ENCODE results near the gene DDTL.

Gene DDTL

DNA sequence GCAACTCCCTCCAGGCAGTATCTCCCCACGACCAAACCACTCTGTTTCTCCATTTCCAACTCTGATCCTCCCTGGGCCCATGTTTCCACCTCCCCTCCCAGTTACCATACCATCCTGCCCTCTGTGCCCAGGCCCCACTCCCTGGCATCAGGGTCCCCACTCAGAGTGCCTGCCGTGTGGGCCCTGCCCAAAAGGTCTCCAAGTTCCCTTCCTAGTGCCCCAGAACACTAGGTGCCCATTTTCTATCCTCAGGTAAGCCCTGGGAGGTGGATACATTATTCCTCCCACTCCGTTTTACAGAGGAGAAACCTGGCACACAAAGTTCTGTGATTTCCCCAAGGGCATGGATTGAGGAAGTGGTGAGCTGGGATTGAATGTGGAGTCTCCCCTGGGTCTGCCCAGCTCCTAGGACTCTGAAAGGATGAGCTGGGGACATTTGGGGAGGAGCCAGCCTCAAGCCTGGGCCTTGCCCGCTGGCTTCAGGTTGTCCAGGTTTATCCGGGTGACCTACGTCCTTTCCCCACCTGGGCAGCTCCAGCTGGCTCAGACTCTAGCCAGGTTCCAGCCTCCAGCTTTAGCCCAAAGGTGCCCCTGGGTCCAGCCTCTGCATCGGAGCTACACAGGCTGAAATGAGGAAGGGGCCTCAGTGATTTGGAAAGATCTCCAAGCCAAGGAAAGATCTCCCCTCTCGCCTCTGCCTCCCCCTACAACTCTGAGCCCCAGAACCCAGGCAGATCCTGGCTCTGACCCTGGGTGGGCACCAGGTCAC is 40.7 kb downstream of the DDTL start:
- no peak for DNase-seq

DNA sequence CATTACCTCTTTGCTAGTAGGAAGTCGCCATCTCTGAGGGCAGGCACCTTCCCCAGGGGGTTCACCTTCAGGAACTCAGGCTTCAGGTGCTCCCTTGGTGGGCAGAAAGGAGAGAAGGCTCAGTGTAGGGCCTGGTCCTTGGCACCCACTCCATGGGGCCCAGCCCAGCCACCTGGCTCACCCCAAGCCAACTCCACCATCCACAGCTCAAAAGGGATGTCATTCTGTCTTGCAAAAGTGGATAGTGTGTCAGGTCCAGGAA is 41.3 kb downstream of the DDTL start:
- no peak for DNase-seq

DNA sequence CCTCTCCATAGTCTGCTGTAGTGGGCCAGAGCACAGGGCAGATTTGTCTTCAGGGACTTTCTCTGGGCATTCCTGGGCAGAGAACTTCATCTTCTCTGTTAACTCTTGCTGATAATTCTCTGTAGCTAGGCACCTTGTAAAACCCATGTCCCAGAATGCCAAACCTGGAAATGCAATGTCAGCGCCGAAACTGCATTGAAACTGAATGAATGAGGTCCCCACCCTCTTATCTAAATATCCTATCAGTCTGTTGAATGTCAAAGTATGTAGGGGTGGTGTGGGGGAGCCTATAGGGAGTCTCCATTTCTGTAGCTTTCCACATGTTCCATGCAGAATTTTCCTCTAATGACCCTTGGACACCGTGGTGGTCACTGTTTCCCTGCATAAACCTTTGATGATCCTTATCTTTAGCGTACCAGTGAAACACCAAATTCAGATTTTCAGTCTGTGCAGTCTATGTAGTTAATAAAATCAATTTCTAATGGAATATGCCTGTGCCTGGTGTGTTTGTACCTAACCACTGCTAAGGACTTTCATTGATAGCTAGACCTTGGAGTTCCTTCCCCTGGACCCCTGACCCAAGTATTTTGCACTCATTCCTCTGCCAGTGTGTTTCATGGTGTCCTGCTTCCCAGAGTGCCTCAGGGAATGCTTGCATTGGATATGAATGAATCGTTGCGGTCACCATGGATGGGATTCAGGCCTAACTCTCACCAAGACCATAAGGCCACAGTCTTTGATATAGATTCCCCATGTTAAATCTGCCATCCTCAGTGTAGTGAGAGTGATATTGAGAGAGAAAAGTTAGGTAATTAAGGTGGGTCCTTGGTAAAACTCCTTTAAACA is 41.9 kb downstream of the DDTL start:
- DNase-seq: no peak

DNA sequence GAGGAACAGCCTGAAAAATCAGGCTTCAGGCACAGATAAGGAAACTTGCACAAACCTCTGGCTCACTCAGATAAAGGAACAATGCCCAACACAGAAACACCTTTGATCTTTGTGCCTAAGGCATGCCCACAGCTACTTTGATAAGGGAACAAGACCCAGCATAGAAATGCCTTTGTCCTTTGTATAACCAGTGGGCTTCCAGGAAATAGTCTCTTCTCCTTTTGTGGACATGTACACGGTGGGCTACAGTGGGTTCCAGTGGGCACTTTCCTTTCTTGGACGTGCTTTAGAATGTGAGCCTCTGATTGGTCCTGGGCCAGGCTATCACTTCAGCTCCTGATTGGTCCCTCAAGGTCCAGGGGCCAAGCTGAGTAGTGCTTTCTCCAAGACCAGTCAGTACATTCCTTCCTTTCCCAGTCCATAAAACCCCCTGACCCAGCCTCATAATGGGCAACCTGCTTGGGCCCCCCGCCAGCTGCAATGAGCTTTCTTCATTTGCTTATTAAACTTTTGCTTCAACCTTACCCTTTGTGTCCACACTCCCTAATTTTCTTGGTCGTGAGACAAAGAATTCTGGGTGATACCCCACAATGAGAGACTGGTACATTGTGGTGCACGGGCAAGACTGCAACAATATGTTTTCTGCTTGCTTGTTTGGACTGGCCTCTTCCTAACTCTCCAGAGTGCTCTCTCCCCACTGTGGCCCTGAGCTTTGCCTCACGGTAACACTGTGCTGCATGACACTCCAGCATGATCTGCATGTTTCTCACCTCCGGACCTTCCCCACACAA is 42.7 kb downstream of the DDTL start:
- DNase-seq: no peak

- DNase-seq: no peak
Observed at GRCh38 chr22:24010018-24010391, 43.3 kb downstream of the DDTL start.

- no peak for DNase-seq
Observed at GRCh38 chr22:24011735-24012068, 45.0 kb downstream of the DDTL start.

DNA sequence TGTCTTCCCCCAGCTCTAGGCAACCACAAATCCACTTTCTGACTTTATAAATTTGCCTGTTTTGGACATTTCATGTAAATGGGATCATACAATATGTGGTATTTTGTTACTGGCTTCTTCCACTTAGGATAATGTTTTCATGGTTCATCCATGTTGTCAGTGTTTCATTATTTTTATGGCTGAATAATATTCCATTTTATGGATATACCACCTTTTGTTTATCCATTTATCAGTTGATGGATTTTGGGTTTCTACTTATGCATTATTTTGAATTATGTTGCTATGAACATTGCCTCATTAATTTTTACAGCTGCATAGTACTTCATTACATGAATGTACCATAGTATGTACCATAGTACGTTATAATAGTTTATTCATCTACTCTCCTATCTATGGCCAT is 49.5 kb downstream of the DDTL start:
- DNase-seq: no peak

DNA sequence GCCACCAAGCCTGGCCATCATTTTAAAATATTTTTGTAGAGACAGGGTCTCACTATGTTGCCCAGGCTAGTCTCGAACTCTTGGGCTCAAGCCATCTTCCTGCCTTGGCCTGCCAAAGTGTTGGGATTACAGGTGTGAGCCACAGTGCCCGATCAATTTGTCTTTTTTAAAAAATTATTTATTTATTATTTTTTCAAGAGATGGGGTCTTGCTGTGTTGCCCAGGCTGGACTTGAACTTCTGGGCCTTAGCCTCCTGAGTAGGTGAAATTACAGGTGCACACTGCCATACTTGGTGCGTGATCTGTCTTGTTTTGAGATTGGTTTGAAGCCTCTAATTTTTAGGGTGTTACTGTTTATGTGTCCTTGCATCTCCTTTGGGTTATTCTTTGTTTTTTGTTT is 54.6 kb downstream of the DDTL start:
- DNase-seq: no peak

All from activated CD4-positive, alpha-beta T cell treated with anti-CD3 and anti-CD28 coated beads, Interleukin-2, amount 50 U/mL, for 4 hours (primary cell).